Mesendoderm (in vitro differentiated cells): Measurements from ENCODE around the gene CHST11.

ENCODE experiments used
- DNase-seq: peaks from one replicate; pipeline ENCODE4 v3.0.0; 2013
- H2AK5ac ChIP-seq: 2 replicates; pipeline ENCODE4 v1.6.1; 2013; ENCODE audit warnings: low read length, inconsistent platforms
- H2BK120ac ChIP-seq: 2 replicates; pipeline ENCODE4 v1.6.1; 2013; ENCODE audit warnings: low read depth, mild to moderate bottlenecking, low read length, moderate library complexity, mixed read lengths
- H2BK15ac ChIP-seq: replicated peaks from 2 replicates; pipeline ENCODE4 v1.6.1; 2013; ENCODE audit warnings: low read depth, mild to moderate bottlenecking, moderate library complexity
- H2BK5ac ChIP-seq: 2 replicates; pipeline ENCODE4 v1.6.1; 2013; ENCODE audit warnings: low read length, inconsistent platforms
- H3K18ac ChIP-seq: 2 replicates; pipeline ENCODE4 v1.6.1; 2013; ENCODE audit warnings: mild to moderate bottlenecking, low read length, mixed read lengths
- H3K23ac ChIP-seq: one replicate; pipeline ENCODE4 v1.6.1; 2013; ENCODE audit warnings: low read length
- H3K27ac ChIP-seq: 2 replicates; pipeline ENCODE4 v1.5.1; 2013; ENCODE audit warnings: low read depth, mild to moderate bottlenecking, inconsistent platforms, low read length, moderate library complexity
- H3K27me3 ChIP-seq: 2 replicates; pipeline ENCODE4 v1.6.1; 2013; ENCODE audit warnings: low read length, control low read depth, mild to moderate bottlenecking, inconsistent platforms; ENCODE audit not compliant: insufficient read depth, poor library complexity
- H3K36me3 ChIP-seq: 2 replicates; pipeline ENCODE4 v1.6.1; 2013; ENCODE audit warnings: low read length, inconsistent platforms; ENCODE audit not compliant: control insufficient read depth, insufficient read depth
- H3K4ac ChIP-seq: one replicate; pipeline ENCODE4 v1.6.1; 2013; ENCODE audit warnings: low read depth, mild to moderate bottlenecking, low read length, moderate library complexity
- H3K4me1 ChIP-seq: 2 replicates; pipeline ENCODE4 v1.6.1; 2013; ENCODE audit warnings: low read depth, low read length, inconsistent platforms; ENCODE audit not compliant: control insufficient read depth
- H3K4me2 ChIP-seq: 2 replicates; pipeline ENCODE4 v1.6.1; 2013; ENCODE audit warnings: low read length
- H3K4me3 ChIP-seq: 2 replicates; pipeline ENCODE4 v1.5.1; 2013; ENCODE audit warnings: mild to moderate bottlenecking, low read length
- H3K56ac ChIP-seq: one replicate; pipeline ENCODE4 v1.6.1; 2013; ENCODE audit warnings: low read length
- H3K79me1 ChIP-seq: 2 replicates; pipeline ENCODE4 v1.6.1; 2013; ENCODE audit warnings: low read length, inconsistent platforms
- H3K79me2 ChIP-seq: 2 replicates; pipeline ENCODE4 v1.6.1; 2013; ENCODE audit warnings: mild to moderate bottlenecking, low read length; ENCODE audit not compliant: control insufficient read depth, insufficient read depth
- H3K9ac ChIP-seq: 2 replicates; pipeline ENCODE4 v1.6.1; 2013; ENCODE audit warnings: low read length, inconsistent platforms
- H4K5ac ChIP-seq: one replicate; pipeline ENCODE4 v1.6.1; 2013; ENCODE audit warnings: low read length
- H4K8ac ChIP-seq: one replicate; pipeline ENCODE4 v1.6.1; 2013; ENCODE audit warnings: low read depth, mild to moderate bottlenecking, control low read depth, low read length, moderate library complexity
- WGBS: extraction: QIAGEN DNeasy Blood & Tissue Kit; methylation state at CpG from one replicate; pipeline ENCODE4 v1.1.7; 2013; ENCODE audit warnings: low lambda C conversion rate, missing lambda C conversion rate; ENCODE audit not compliant: insufficient coverage; ENCODE audit errors: extremely low coverage; 5-methylcytosine and 5-hydroxymethylcytosine counted together

CHST11 gene

GRCh38 chr12:104588047-104588920 lies 131.5 kb downstream of the CHST11 start:
- no peak overlapping the region for H3K18ac ChIP-seq
- no peak overlapping the region for H3K9ac ChIP-seq
- no peaks in the 10 kb centered on the region for H3K36me3 ChIP-seq
- H3K4me1 ChIP-seq = no peaks in the 10 kb centered on the region
- no peak overlapping the region for H3K27ac ChIP-seq
- no peaks in the 10 kb centered on the region for H3K27me3 ChIP-seq
- H2BK15ac ChIP-seq = no peak overlapping the region
- no peak overlapping the region for H2AK5ac ChIP-seq
- H2BK120ac ChIP-seq = no peak overlapping the region
- no peak overlapping the region for H3K4me3 ChIP-seq
- no peaks in the 10 kb centered on the region for H3K79me2 ChIP-seq
- DNase-seq = no peak
- no peak overlapping the region for H4K8ac ChIP-seq
- no peak overlapping the region for H3K4ac ChIP-seq
- H3K23ac ChIP-seq = no peak overlapping the region
- no peak overlapping the region for H3K4me2 ChIP-seq
- no CpG with 5 or more reads among the region's 11 CpGs for WGBS
- no peak overlapping the region for H4K5ac ChIP-seq
- H2BK5ac ChIP-seq = no peak overlapping the region
- no peaks in the 10 kb centered on the region for H3K79me1 ChIP-seq
- H3K56ac ChIP-seq = no peak overlapping the region

- Histone ChIP-seq H3K9ac (no peak overlapping the region), H2BK5ac (no peak overlapping the region), H3K27me3 (no peaks in the 10 kb centered on the region), H3K36me3 (no peaks in the 10 kb centered on the region), H3K56ac (no peak overlapping the region), H3K18ac (no peak overlapping the region), H2BK15ac (no peak overlapping the region), H3K4ac (no peak overlapping the region), H2BK120ac (no peak overlapping the region), H3K79me1 (no peaks in the 10 kb centered on the region), H3K23ac (no peak overlapping the region), H3K79me2 (no peaks in the 10 kb centered on the region), H3K27ac (no peak overlapping the region), H2AK5ac (no peak overlapping the region), H3K4me3 (no peak overlapping the region), H3K4me2 (no peak overlapping the region), H4K5ac (no peak overlapping the region), H3K4me1 (no peaks in the 10 kb centered on the region), H4K8ac (no peak overlapping the region)
- DNase-seq = no peak
- 100% methylated on average over 1 of the region's 5 CpGs for WGBS
Measured at GRCh38 chr12:104588921-104589590, 132.3 kb downstream of the CHST11 start.

GRCh38 chr12:104590022-104590421 lies 133.3 kb downstream of the CHST11 start:
- no peaks in the 10 kb centered on the region for H3K27me3 ChIP-seq
- H3K4me3 ChIP-seq = no peak overlapping the region
- no peak overlapping the region for H3K56ac ChIP-seq
- H3K79me1 ChIP-seq = no peaks in the 10 kb centered on the region
- no peaks in the 10 kb centered on the region for H3K36me3 ChIP-seq
- H3K9ac ChIP-seq = no peak overlapping the region
- H4K5ac ChIP-seq = no peak overlapping the region
- no peak overlapping the region for H3K27ac ChIP-seq
- H2BK120ac ChIP-seq = no peak overlapping the region
- H2BK15ac ChIP-seq = no peak overlapping the region
- H3K23ac ChIP-seq = no peak overlapping the region
- H3K4me2 ChIP-seq = no peak overlapping the region
- no peaks in the 10 kb centered on the region for H3K79me2 ChIP-seq
- DNase-seq = no peak
- no peak overlapping the region for H2BK5ac ChIP-seq
- WGBS = no CpG with 5 or more reads among the region's 8 CpGs
- no peaks in the 10 kb centered on the region for H3K4me1 ChIP-seq
- no peak overlapping the region for H3K4ac ChIP-seq
- H2AK5ac ChIP-seq = no peak overlapping the region
- no peak overlapping the region for H4K8ac ChIP-seq
- no peak overlapping the region for H3K18ac ChIP-seq

GRCh38 chr12:104591257-104591885 lies 134.6 kb downstream of the CHST11 start:
- H3K56ac ChIP-seq = no peak overlapping the region

GRCh38 chr12:104593482-104593881 lies 136.7 kb downstream of the CHST11 start:
- Histone ChIP-seq H3K4ac (no peak overlapping the region), H4K5ac (no peak overlapping the region), H2BK15ac (no peak overlapping the region), H3K36me3 (no peaks in the 10 kb centered on the region), H3K4me2 (no peak overlapping the region), H3K79me2 (no peaks in the 10 kb centered on the region), H3K79me1 (no peaks in the 10 kb centered on the region), H3K4me1 (no peaks in the 10 kb centered on the region), H4K8ac (no peak overlapping the region), H2BK120ac (no peak overlapping the region), H2AK5ac (no peak overlapping the region), H2BK5ac (no peak overlapping the region), H3K18ac (no peak overlapping the region), H3K4me3 (no peak overlapping the region), H3K9ac (no peak overlapping the region), H3K23ac (no peak overlapping the region), H3K56ac (no peak overlapping the region), H3K27ac (no peak overlapping the region), H3K27me3 (no peaks in the 10 kb centered on the region)
- no CpG with 5 or more reads among the region's 5 CpGs for WGBS
- DNase-seq = no peak

More at GRCh38 chr12:104591257-104591885, 134.6 kb downstream of the CHST11 start:
- no peaks in the 10 kb centered on the region for H3K36me3 ChIP-seq
- no peaks in the 10 kb centered on the region for H3K27me3 ChIP-seq
- no peak overlapping the region for H3K4ac ChIP-seq
- H4K8ac ChIP-seq = no peak overlapping the region
- no peaks in the 10 kb centered on the region for H3K79me1 ChIP-seq
- H2AK5ac ChIP-seq = no peak overlapping the region
- H2BK120ac ChIP-seq = no peak overlapping the region
- H2BK5ac ChIP-seq = no peak overlapping the region
- no CpG with 5 or more reads among the region's 7 CpGs for WGBS
- no peak overlapping the region for H3K27ac ChIP-seq
- H3K18ac ChIP-seq = no peak overlapping the region
- H3K23ac ChIP-seq = no peak overlapping the region
- H3K4me1 ChIP-seq = no peaks in the 10 kb centered on the region
- H2BK15ac ChIP-seq = no peak overlapping the region
- no peak overlapping the region for H3K9ac ChIP-seq
- H3K4me3 ChIP-seq = no peak overlapping the region
- no peak overlapping the region for H3K4me2 ChIP-seq
- DNase-seq = no peak
- H4K5ac ChIP-seq = no peak overlapping the region
- H3K79me2 ChIP-seq = no peaks in the 10 kb centered on the region
